Activated CD4-positive, alpha-beta T cell treated with anti-CD3 and anti-CD28 coated beads, Interleukin-10, Interleukin-2, amounts not matched to agents 100 ng/mL and 50 ng/mL, durations not matched to agents 16 hours and 8 hours (primary cell): Measurements from ENCODE around the gene NELFA.

ENCODE experiments used
- DNase-seq: peaks from one replicate; pipeline ENCODE4 v3.0.0-alpha.2; 2020

The NELFA gene

GRCh38 chr4:2008921-2009650, at the start of gene NELFA:
Gene NELFA, minus strand, starts transcription at chr4:2008974. Its CDS starts 15 bp downstream, at chr4:2008959.
- DNase-seq = peak; percentile 96

- DNase-seq = no peak
Measured at GRCh38 chr4:2057382-2058065, 48.8 kb upstream of the NELFA start.

GRCh38 chr4:2054217-2054616, 45.4 kb upstream of the NELFA start:
- DNase-seq = no peak

GRCh38 chr4:2051086-2051485, 42.3 kb upstream of the NELFA start:
- DNase-seq = no peak

GRCh38 chr4:2049811-2050210, 41.0 kb upstream of the NELFA start:
- DNase-seq = no peak

- no peak for DNase-seq
Measured at GRCh38 chr4:2049381-2049780, 40.6 kb upstream of the NELFA start.

GRCh38 chr4:2048831-2049230, 40.1 kb upstream of the NELFA start:
- no peak for DNase-seq

GRCh38 chr4:2047781-2048581, 39.2 kb upstream of the NELFA start:
- no peak for DNase-seq

GRCh38 chr4:2047031-2047660, 38.4 kb upstream of the NELFA start:
- DNase-seq = no peak

DNA sequence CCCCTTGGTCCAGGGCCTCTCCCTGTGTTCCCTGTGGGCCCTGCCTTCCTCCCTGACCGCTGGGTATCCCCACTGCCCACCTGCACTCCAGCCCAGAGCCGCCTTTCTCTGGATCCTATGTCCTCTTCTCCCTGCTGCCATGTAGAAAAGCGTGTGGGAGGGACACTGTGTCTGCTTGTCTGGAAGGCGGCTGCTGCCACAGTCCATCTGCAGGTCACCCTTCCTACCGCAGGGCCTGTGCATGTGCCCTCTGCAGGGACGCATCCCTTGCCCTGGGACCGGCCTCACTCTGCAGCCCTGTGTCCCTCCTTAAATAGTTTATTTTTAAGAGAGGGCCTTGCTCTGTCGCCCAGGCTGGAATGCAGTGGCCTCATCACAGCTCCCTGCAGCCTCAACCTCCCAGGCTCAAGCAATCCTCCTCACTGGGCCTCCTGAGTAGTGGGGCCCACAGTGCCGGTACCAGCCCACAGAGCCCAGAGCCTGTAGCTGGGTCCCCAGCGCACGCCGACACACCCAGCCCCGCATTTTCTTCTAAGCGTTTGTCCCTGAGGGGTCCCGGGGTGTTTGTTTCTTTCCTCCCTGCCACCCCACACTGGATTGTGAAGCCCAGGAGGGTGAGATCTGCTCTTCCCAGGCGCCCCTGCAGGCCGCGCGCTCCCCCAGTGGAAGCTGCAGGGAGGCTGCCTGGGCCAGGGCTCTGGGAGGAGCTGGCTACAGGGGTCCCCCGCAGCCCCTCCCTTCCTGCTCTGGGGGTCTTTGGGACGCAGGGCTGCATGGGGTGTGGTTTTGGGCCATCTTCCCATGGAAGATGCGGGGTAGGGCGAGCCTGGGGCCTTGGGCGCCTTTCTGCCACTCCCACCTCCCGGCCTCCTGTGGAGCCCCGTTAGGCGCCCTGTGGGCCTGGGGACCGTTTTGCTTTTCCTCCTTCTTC, 37.5 kb upstream of the NELFA start:
- no peak for DNase-seq

- no peak for DNase-seq
Measured at GRCh38 chr4:2045518-2045951, 36.8 kb upstream of the NELFA start.

DNA sequence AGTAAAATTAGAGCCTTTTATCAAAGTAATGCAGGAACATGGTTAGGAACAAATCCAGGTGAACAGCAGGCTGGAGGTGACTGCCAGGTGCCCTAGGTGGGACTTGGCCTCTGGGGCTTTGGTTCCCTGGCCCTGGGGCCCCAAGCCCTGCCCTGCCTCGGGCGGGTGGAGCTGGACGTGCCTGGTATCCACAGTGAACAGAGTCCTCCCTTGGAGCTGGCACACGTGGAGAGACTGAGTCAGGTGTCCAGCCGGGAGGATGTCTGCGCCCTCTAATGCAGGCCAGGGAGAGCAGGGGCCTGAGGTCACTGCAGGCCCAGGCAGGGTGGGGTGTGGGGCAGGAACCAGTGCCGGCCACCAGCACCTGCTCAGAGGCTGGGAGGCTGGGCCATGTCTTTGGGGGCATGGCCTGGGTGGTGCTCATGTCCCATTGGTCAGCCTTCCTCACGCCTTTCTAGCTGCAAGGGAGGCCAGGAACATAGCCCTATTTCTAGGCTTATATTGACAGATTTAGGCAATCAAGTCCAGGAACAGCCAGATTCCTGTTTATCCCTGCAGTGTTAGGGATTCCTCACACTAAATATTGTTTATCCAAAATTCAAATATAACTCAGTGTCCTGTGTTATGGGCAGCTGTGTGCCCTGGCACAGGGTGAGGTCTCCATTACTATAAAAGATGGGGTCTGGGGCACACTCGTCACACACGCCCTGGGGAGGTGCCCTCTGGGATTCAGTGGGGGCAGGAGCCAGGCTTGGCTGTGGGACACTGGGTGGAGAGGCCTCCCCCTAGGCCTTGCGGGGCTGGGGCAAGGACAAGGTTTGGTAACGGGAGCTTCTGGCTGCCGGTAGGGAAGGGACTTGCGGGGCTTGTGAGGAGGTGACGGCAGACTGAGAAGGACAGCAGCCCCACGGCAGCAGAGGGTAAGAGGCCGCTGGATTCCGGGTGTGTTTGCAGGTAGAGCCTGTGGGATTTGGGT, 36.1 kb upstream of the NELFA start:
- DNase-seq = no peak

GRCh38 chr4:2044119-2044485, 35.3 kb upstream of the NELFA start:
- no peak for DNase-seq

- no peak for DNase-seq
Measured at GRCh38 chr4:2043396-2044118, 34.8 kb upstream of the NELFA start.

DNA sequence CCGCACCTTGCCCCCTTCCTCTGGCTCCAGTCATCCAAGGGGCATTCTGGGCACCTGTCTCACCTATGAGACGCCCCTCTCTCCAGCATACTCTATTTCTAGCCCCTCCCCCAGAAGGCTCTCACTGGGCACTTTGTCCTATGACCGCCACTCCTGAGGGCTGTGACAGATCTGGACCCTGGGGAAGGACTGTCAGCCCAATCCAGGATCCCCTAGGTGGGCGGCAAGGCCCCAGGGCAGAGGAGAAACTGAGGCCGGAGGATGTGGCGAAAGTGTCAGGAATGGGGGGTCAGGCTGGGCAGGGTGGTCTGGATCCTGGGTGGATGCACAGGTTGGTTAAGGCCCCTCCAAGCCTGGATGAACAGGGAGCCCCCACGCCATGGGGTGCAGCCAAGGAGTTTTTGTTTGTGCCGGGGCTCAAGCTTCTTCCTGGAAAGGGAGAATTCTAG, 34.2 kb upstream of the NELFA start:
- no peak for DNase-seq

DNA sequence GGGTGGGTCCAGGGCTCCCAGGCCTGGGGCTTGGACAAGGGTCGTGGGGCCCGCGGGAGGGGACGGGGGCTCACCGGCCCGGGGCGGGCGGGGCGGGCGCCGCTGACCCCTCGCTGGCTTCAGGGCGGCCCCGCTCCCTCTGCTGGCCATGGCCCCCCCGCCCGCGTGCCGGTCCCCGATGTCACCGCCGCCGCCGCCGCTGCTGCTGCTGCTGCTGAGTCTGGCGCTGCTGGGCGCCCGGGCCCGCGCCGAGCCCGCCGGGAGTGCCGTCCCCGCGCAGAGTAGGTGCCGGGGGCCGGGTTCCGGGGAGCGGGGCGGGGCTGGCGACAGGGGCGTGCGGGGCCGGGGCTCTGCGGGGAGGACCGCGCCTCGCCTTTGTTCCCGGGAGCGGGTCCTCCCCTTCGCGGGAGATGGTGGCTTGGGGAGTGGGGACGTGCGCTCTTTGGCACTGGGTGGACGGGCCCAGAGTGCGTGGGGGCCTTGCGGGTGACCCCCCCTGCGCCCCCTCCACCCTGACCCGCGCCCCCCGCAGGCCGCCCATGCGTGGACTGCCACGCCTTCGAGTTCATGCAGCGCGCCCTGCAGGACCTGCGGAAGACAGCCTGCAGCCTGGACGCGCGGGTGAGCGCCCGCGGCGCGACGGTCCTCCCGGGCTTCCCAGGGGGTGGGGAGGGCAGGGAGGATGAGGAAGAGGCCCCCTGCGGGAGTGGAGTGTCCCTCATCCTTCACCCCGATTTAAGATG, 33.6 kb upstream of the NELFA start:
- peak; percentile 20 for DNase-seq

GRCh38 chr4:2041239-2042130, 32.7 kb upstream of the NELFA start:
- DNase-seq = peak; percentile 94
